ENCODE results near the gene SELENOV.
"Not testable (repeated sequence)": the region's sequence is repeated elsewhere in the genome, so short reads cannot be mapped to it uniquely, and the experiment has no call there.

The SELENOV gene

GRCh38 chr19:39514840-39515550 is at the start of gene SELENOV:
TSS of gene SELENOV (plus strand) at chr19:39515139. CDS start at chr19:39515213, 74 bp downstream.
- no peak for DNase-seq

- no peak for DNase-seq
These were observed 48.8 kb upstream of the SELENOV start for GRCh38 chr19:39465956-39466747.

GRCh38 chr19:39467941-39468340 is 47.0 kb upstream of the SELENOV start:
- DNase-seq = no peak

- no peak for DNase-seq
These were observed 45.9 kb upstream of the SELENOV start for GRCh38 chr19:39469036-39469435.

GRCh38 chr19:39469567-39469966 is 45.4 kb upstream of the SELENOV start:
- no peak for DNase-seq

GRCh38 chr19:39470724-39471339 is 44.1 kb upstream of the SELENOV start:
- no peak for DNase-seq

GRCh38 chr19:39471756-39472536 is 43.0 kb upstream of the SELENOV start:
- DNase-seq = no peak

GRCh38 chr19:39472746-39473442 is 42.0 kb upstream of the SELENOV start:
- DNase-seq = no peak

- no peak for DNase-seq
These were observed 41.4 kb upstream of the SELENOV start for GRCh38 chr19:39473443-39473960.

- no peak for DNase-seq
These were observed 40.8 kb upstream of the SELENOV start for GRCh38 chr19:39474139-39474620.

GRCh38 chr19:39475748-39476147 is 39.2 kb upstream of the SELENOV start:
- no peak for DNase-seq

GRCh38 chr19:39479319-39479801 is 35.6 kb upstream of the SELENOV start:
- not testable (repeated sequence) for DNase-seq

GRCh38 chr19:39479916-39480315 is 35.0 kb upstream of the SELENOV start:
- DNase-seq = no peak

- DNase-seq = peak; percentile 97
These were observed 34.4 kb upstream of the SELENOV start, which contains the start of gene TIMM50 for GRCh38 chr19:39480337-39481228. TSS of gene TIMM50 (plus strand) at chr19:39480838. CDS start at chr19:39480854, 16 bp downstream.

- DNase-seq = no peak
These were observed 33.8 kb upstream of the SELENOV start for GRCh38 chr19:39481229-39481545.

- no peak for DNase-seq
These were observed 33.3 kb upstream of the SELENOV start for GRCh38 chr19:39481676-39482075.

GRCh38 chr19:39483141-39483540 is 31.8 kb upstream of the SELENOV start:
- no peak for DNase-seq

- DNase-seq = no peak
These were observed 25.2 kb upstream of the SELENOV start for GRCh38 chr19:39489756-39490155.

GRCh38 chr19:39492225-39492624 is 22.7 kb upstream of the SELENOV start:
- DNase-seq = no peak

- DNase-seq = no peak
These were observed 22.2 kb upstream of the SELENOV start for GRCh38 chr19:39492788-39493187.

GRCh38 chr19:39494661-39495060 is 20.3 kb upstream of the SELENOV start:
- DNase-seq = no peak
